Activated naive CD4-positive, alpha-beta T cell (primary cell): ENCODE data around the gene YTHDF1.
A peak's percentile ranks its signal among the peaks of the same experiment; 100 is the strongest.
"Not testable (repeated sequence)": the region's sequence is repeated elsewhere in the genome, so short reads cannot be mapped to it uniquely, and the experiment has no call there.

Experiments
- DNase-seq, 4 experiments: peaks; one replicate each; lab custom pipeline; 2025; lab: John Stamatoyannopoulos, UW

The YTHDF1 gene

GRCh38 chr20:63216041-63216848 is at the start of gene YTHDF1:
Gene YTHDF1 (minus strand): TSS chr20:63216131. CDS start chr20:63215892, 239 bp downstream.
- DNase-seq: peak; percentile 80 to 94 (median 86)

GRCh38 chr20:63264519-63264918 is 48.6 kb upstream of the YTHDF1 start:
- no peak for DNase-seq

- DNase-seq: no peak
These were observed 48.1 kb upstream of the YTHDF1 start for GRCh38 chr20:63264000-63264399.

GRCh38 chr20:63262836-63263235 is 46.9 kb upstream of the YTHDF1 start:
- no peak for DNase-seq

- DNase-seq: no peak
These were observed 46.0 kb upstream of the YTHDF1 start for GRCh38 chr20:63261795-63262528.

- no peak for DNase-seq
These were observed 45.3 kb upstream of the YTHDF1 start for GRCh38 chr20:63261060-63261794.

- no peak for DNase-seq
These were observed 44.6 kb upstream of the YTHDF1 start for GRCh38 chr20:63260521-63260920.

GRCh38 chr20:63259734-63260460 is 44.0 kb upstream of the YTHDF1 start:
- DNase-seq: no peak

GRCh38 chr20:63258781-63259180 is 42.9 kb upstream of the YTHDF1 start:
- no peak for DNase-seq

GRCh38 chr20:63257629-63258028 is 41.7 kb upstream of the YTHDF1 start:
- DNase-seq: no peak

GRCh38 chr20:63256954-63257353 is 41.0 kb upstream of the YTHDF1 start:
- no peak for DNase-seq

GRCh38 chr20:63255931-63256704 is 40.2 kb upstream of the YTHDF1 start:
- no peak for DNase-seq

GRCh38 chr20:63254606-63255384 is 38.9 kb upstream of the YTHDF1 start:
- DNase-seq: no peak

- DNase-seq: no peak
These were observed 38.3 kb upstream of the YTHDF1 start, which contains the start of gene NKAIN4 for GRCh38 chr20:63254232-63254605. Gene NKAIN4 (minus strand): TSS chr20:63254463. CDS start chr20:63254450, 13 bp downstream.

GRCh38 chr20:63253438-63254231 is 37.7 kb upstream of the YTHDF1 start:
- no peak for DNase-seq

GRCh38 chr20:63253065-63253437 is 37.1 kb upstream of the YTHDF1 start:
- DNase-seq: no peak

- no peak for DNase-seq
These were observed 36.4 kb upstream of the YTHDF1 start for GRCh38 chr20:63252284-63252711.

GRCh38 chr20:63251350-63251749 is 35.4 kb upstream of the YTHDF1 start:
- not testable (repeated sequence) for DNase-seq

GRCh38 chr20:63249891-63250290 is 34.0 kb upstream of the YTHDF1 start:
- DNase-seq: no peak
